DMS53 treated with DMSO at 0.1 percent for 48 hours (cell line): Measurements from ENCODE around the gene XYLB.

ENCODE experiments used
- DNase-seq: peaks from one replicate; lab custom pipeline; 2025; ENCODE audit not compliant: unreplicated experiment; lab: John Stamatoyannopoulos, UW

Gene XYLB

GRCh38 chr3:38454178-38454883 is 107.7 kb downstream of the XYLB start:
- DNase-seq: no peak

DNA sequence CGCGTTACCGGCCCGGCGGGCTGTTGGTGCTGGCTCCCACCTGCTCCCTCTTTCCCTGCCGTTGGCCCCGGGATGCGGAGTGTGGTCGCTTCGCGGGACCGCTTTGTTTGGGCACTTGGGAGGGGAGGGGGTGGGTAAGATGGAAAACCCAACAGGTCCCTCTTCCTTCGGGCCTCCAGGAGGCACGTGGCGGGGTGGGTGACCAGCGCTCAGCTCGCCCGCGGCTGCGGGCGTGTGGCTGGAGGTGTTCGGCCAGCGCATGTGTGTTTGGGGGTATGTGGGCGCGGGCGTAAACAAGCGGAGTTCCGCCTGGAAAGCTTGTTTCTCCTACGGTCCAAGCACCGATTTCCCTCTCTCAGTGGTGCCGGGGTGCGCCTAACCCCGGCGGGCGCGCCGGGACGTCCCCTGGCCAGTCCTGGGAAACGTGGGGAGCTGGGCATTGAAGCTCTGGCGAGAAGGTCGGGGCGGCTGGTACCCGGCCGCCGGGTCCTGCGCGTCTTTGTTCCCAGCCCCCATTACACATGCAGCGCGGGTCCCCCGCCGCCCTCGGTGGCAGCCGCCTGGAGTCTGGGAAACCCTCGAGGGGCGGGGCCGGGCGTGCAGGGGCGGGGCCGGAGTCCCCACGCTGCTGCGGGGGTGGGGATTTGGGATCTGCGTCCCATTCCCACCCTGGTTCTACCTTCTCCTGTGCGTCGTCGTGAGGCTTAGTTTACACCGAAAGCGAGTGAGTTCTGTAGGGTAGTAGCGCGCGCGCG is 108.5 kb downstream of the XYLB start:
- DNase-seq: peak; percentile 33

GRCh38 chr3:38455639-38456430 is 109.2 kb downstream of the XYLB start:
- DNase-seq: no peak

DNA sequence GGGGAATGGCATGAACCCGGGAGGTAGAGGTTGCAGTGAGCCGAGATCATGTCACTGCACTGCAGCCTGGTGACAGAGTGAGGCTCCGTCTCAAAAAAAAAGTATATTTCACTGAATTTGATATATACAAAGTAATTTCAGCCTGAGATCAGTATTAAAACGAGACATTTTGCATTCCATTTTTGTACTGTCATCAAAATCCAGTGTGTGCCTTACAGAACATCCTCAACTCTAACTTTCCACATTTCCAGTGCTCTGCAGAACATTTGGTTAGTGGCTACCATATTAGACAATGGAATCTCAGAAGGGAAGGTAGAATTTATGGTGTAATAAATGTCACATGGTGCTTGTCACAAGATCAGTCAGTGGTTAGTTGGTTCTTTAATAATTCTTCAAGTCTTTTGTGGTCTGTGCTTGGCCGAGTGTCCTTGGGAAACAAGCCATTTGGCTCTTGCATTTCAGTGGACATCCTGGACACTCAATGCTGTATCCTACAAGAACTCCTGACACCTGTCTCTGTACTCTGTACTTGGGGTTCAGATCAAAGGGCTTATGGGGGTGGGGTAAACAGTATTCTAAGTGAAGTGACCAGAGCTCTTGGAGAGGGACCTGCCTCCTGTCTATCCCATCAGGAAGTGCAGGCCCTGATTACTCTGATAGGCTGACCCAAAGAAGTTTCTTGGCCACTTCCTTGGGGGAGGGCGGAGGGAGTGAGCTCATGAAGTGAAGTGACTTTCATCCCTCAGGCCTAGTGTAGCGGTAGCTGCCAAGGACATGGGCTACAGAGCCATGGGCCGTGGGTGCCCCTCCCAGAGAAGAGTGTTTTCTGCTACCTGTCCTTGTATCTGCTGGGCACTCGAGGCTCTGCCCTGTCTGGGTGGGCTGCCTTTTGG is 110.8 kb downstream of the XYLB start:
- DNase-seq: no peak

DNA sequence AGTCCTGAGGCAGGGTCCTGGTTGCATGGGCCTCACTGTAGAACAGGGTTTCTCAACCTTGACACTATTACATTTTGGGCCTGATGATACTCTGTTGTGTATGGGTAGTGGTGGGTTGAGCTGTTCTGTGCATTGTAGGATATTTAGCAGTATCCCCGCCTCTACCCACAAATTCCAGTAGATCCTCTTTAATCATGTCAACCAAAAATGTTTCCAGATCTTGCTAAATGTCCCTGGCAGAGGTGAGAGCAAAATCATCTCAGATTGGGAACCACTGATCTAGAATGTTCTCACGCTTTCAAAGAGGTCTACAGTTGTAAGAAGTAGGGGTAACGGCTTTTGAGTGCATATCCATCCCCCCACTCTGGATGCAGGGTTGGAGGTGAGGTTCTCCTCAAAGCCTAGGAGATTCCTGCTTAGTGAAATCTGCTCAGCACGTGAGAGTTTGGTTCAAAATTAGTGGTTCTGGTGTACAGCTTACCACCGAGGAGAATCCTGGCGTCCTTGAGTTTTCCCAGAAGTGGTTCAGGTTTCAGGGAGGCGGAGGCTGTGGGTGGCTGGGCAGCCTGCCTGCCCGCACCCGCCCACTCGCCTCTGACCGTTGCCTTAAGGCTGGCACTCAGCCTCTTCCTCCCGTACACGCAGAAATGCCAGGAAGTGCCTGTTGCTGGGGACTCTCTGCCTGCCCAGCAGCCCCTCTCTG is 112.4 kb downstream of the XYLB start:
- no peak for DNase-seq

DNA sequence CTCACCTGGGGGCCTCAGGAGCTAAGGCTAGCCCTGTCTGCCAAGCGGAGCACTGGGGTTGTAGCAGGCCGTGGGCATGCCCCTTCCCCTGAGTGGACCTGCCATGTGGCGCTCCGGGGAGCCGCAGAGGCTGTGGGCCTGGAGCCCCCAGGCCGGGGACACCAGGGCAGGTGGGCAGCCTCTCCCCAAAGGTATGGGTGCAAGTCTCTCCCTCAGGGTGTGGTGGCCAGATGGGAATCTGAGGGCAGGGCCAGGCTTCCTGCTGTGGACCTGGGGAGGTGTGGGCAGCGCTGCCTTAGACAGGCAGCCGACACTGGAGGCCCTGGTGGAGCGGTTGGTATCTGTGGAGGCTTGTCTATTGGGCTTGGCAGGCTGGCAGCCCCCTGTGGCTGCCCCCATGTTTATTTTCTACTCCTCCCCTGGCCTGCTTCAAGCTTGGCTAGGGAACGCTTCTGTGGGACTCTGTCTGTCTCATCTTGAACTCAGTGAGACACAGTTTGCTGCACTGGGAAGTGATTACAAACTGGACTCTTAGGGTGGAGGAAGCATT is 113.0 kb downstream of the XYLB start:
- DNase-seq: no peak

DNA sequence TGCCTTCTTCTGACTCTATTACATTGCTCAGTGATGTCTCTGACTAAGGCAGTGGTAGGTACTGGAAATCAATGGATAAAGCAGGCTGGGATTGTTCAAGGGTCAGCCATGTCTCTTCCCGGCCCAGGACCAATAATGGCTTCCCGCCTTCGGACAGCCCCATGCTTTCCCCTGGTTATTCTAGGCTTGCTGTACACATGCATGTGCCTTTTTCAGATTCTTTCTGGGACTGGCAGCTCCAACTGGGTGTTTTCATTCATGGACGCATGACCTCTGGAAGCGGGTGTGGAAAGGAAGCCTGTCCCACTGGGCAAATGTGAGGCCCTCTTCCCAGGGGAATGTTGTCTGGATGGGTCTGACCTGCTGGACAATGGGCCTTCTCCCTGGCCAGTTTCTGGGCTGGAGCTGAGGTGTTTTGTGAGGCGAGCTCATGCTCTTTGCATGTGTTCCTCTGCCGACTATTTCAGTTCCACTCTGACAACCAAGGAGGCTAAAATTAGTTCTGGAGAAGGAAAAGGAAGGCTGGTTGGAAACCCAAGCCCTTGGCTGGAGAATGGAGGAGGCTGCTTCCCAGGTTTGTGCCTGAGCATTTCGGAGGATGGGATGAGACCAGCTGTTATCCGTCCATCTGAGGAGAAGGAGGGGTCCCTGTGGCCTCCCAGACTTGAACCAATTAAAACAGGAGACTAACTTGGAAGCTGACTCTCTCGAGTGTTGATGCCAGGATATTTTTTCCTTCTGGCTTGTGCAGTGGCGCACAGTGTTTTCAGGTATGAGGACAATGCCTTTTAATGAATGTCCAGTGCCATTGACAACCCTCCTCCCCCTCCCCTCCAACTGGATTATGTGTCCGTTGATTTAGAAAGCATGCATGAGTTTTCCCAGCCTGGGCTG is 114.0 kb downstream of the XYLB start:
- no peak for DNase-seq
